ENCODE measurements around the gene TRABD. TPM values are rescaled to one million over a fixed set of nuclear protein-coding genes. Genes with fewer than 3 reads are reported as not detected.

The TRABD gene
- total RNA-seq, 1 experiment from 2014 or later: 33.5 TPM

DNA sequence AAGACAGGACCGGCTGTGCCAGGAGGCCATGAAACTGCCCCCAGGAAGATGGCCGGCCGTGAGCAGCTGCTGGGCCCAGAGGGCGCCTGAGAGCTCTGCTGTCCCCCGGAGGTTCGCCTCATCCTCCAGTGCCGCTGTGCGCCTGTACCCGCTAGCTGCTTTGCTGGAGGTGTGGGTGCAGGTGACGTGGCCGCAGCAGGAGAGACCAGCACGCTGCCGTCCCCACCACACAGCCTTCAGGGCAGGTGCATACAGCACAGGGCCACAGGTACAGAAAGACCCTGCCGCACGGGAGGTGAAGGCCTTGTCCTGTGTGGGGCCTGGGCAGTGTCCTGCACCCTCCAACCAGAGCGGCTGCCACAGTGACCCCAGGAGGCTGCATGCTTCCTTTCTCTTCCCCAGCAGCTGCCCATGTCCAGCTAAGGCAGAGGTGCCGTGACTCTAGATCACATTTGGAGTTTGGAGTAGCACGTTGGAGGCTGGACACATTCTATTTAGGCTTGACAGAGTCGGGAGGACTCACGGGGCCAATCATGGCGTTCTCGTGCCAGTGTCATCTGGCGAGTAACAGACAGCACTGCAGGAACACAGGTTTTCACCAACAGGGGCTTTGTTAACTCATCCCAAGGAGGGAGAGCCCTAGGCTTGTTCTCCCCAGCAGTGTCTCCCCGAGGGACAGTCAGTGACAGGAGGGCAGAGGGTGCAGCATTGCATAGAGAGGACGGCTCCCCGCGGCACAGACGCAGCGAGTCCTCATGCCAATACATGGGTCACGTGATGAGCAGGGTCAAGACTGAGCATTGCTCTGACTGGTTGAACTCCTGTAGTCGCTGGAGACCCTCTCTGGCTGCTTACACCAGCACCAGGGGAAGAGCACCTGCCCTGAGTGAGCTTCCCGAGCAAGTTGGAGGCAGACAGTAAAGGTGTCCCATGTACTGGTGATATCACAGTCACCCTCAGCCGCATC lies 33.9 kb upstream of the TRABD start:
- Mint-ChIP-seq H3K9me3 (ENCODE audit: unreplicated experiment) (no peaks in the 10 kb centered on the region), H3K27ac (ENCODE audit: unreplicated experiment) (no peak overlapping the region), H3K4me1 (ENCODE audit: low read depth, unreplicated experiment) (peaks cover 3% of the 10 kb centered on the region), H3K36me3 (ENCODE audit: insufficient read depth, unreplicated experiment) (no peaks in the 10 kb centered on the region), H3K27me3 (ENCODE audit: insufficient read depth, unreplicated experiment) (no peaks in the 10 kb centered on the region), H3K4me3 (ENCODE audit: unreplicated experiment) (no peak overlapping the region)
- BruUV-seq (replicated peaks): no TSS peak
- DNase-seq: no peak
- intact Hi-C loops (cut with micrococcal nuclease; ENCODE audit: unreplicated experiment): no loop called here
- CTCF ChIA-PET: no interaction called here
- Histone ChIP-seq H3K27me3 (replicated peaks; ENCODE audit: control insufficient read depth, insufficient read depth, low read length) (no peaks in the 10 kb centered on the region), H3K36me3 (ENCODE audit: control insufficient read depth, insufficient read depth, low read length) (no peaks in the 10 kb centered on the region), H3K9me3 (no peaks in the 10 kb centered on the region), H3K4me1 (no peaks in the 10 kb centered on the region), H3K4me3 (ENCODE audit: low read depth, low read length) (no peak overlapping the region)
- POLR2A ChIA-PET: no interaction called here
- TF ChIP-seq, protein P1, sequence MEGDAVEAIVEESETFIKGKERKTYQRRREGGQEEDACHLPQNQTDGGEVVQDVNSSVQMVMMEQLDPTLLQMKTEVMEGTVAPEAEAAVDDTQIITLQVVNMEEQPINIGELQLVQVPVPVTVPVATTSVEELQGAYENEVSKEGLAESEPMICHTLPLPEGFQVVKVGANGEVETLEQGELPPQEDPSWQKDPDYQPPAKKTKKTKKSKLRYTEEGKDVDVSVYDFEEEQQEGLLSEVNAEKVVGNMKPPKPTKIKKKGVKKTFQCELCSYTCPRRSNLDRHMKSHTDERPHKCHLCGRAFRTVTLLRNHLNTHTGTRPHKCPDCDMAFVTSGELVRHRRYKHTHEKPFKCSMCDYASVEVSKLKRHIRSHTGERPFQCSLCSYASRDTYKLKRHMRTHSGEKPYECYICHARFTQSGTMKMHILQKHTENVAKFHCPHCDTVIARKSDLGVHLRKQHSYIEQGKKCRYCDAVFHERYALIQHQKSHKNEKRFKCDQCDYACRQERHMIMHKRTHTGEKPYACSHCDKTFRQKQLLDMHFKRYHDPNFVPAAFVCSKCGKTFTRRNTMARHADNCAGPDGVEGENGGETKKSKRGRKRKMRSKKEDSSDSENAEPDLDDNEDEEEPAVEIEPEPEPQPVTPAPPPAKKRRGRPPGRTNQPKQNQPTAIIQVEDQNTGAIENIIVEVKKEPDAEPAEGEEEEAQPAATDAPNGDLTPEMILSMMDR (IDR thresholded peaks at IDR 0.05; ENCODE audit: insufficient read depth in 1 of 2, low read depth in 1 of 2, low read length in 1 of 2, severe bottlenecking in 1 of 2, unreplicated experiment in 1 of 2): no peak

DNA sequence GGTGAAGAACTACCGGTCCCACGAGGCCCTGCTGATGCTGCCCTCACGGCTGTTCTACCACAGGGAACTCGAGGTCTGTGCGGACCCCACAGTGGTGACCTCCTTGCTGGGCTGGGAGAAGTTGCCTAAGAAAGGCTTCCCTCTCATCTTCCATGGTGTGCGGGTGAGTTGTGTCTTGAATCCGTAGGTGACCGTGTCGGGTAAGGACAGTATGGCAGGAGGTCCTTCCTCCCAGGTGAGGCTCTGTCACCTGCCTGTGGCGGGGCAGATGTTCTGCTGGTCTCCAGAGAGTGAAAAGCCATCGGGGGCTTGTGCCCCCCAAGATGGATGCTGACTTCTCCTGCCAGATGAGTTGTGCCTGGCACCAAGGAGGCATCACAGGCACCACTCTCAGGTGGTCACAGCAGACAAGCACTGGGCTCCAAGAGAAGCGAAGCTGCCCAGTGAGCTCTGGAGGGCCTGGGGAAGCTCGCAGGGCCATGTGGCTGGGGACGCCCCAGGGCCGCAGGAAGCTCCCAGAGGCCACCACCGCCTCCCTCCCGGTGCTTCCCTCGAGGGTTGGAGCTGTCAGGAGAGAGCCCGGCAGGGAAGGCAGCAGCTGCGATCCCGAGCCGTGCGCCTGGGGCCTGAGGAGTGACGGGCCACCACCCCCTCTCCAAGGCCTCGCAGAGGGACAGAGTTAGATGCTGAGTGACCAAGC lies 32.5 kb upstream of the TRABD start:
- Mint-ChIP-seq H3K9me3 (ENCODE audit: unreplicated experiment) (no peaks in the 10 kb centered on the region), H3K27ac (ENCODE audit: unreplicated experiment) (no peak overlapping the region), H3K4me3 (ENCODE audit: unreplicated experiment) (no peak overlapping the region), H3K36me3 (ENCODE audit: insufficient read depth, unreplicated experiment) (no peaks in the 10 kb centered on the region), H3K4me1 (ENCODE audit: low read depth, unreplicated experiment) (no peaks in the 10 kb centered on the region), H3K27me3 (ENCODE audit: insufficient read depth, unreplicated experiment) (peaks cover 5% of the 10 kb centered on the region)
- POLR2A ChIA-PET: no interaction called here
- intact Hi-C loops (cut with micrococcal nuclease; ENCODE audit: unreplicated experiment): no loop called here
- no peak for DNase-seq
- Histone ChIP-seq H3K27me3 (replicated peaks; ENCODE audit: control insufficient read depth, insufficient read depth, low read length) (no peaks in the 10 kb centered on the region; the same call in 1 of the 2 replicates), H3K4me3 (ENCODE audit: low read depth, low read length) (no peak overlapping the region), H3K4me1 (no peaks in the 10 kb centered on the region), H3K36me3 (ENCODE audit: control insufficient read depth, insufficient read depth, low read length) (no peaks in the 10 kb centered on the region), H3K9me3 (no peaks in the 10 kb centered on the region)
- CTCF ChIA-PET: no interaction called here
- BruUV-seq (replicated peaks): no TSS peak
- TF ChIP-seq, protein P1 (IDR thresholded peaks at IDR 0.05; ENCODE audit: insufficient read depth in 1 of 2, low read depth in 1 of 2, low read length in 1 of 2, severe bottlenecking in 1 of 2, unreplicated experiment in 1 of 2): no peak

DNA sequence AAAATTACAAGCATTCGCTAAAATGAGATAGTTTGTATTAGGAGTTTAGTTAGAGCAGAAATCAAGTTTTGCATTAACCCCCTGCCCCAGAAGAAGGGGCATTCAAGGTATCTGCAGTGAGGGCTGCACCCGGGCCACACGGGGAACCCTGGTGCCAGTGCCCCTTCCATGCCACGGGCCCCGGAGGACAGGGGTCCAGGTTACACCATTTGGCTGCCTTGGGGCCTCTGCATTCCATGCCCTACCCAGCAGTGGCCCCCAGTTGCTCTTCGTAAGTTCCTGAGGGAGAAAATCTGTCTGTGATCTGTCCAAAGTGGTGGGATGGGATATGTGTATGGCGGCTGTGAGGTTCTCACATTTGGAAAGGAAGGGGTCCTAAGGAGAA lies 32.0 kb upstream of the TRABD start:
- no peaks in the 10 kb centered on the region for H3K4me1 ChIP-seq
- H3K36me3 ChIP-seq (ENCODE audit: control insufficient read depth, insufficient read depth, low read length): no peaks in the 10 kb centered on the region
- no peak overlapping the region for H3K4me3 Mint-ChIP-seq (ENCODE audit: unreplicated experiment)
- H3K9me3 ChIP-seq: no peaks in the 10 kb centered on the region
- no TSS peak for BruUV-seq (replicated peaks)
- no peaks in the 10 kb centered on the region; the same call in 1 of the 2 replicates for H3K27me3 ChIP-seq (replicated peaks; ENCODE audit: control insufficient read depth, insufficient read depth, low read length)
- no peak overlapping the region for H3K4me3 ChIP-seq (ENCODE audit: low read depth, low read length)
- intact Hi-C loops (cut with micrococcal nuclease; ENCODE audit: unreplicated experiment): no loop called here
- no peaks in the 10 kb centered on the region for H3K4me1 Mint-ChIP-seq (ENCODE audit: low read depth, unreplicated experiment)
- no peaks in the 10 kb centered on the region for H3K9me3 Mint-ChIP-seq (ENCODE audit: unreplicated experiment)
- CTCF ChIA-PET: no interaction called here
- no peaks in the 10 kb centered on the region for H3K36me3 Mint-ChIP-seq (ENCODE audit: insufficient read depth, unreplicated experiment)
- POLR2A ChIA-PET: no interaction called here
- H3K27me3 Mint-ChIP-seq (ENCODE audit: insufficient read depth, unreplicated experiment): peaks cover 5% of the 10 kb centered on the region
- TF ChIP-seq, protein P1 (IDR thresholded peaks at IDR 0.05; ENCODE audit: insufficient read depth in 1 of 2, low read depth in 1 of 2, low read length in 1 of 2, severe bottlenecking in 1 of 2, unreplicated experiment in 1 of 2): no peak
- DNase-seq: no peak
- H3K27ac Mint-ChIP-seq (ENCODE audit: unreplicated experiment): no peak overlapping the region
